NCI-H460 (cell line): ENCODE results near the gene SRRM2. TPM values are rescaled to one million over a fixed set of nuclear protein-coding genes. Genes with fewer than 3 reads are reported as not detected.

ENCODE experiments used
- DNase-seq: peaks from one replicate; pipeline ENCODE4 v3.0.0-alpha.2; 2016; ENCODE audit warnings: low read depth; ENCODE audit errors: extremely low read depth
- total RNA-seq: library from RNA; depleted of rRNA; stranded (reverse); fragments of >200 nt; shearing (Covaris generic); gene quantifications from 2 replicates; pipeline ENCODE4 v1.2.3, GENCODE V29; 2014

The SRRM2 gene
- total RNA-seq, 1 experiment from 2014 or later = 63.3 TPM

GRCh38 chr16:2737895-2738418, 14.5 kb upstream of the SRRM2 start:
- DNase-seq = no peak

- DNase-seq = no peak
Measured at GRCh38 chr16:2738615-2739014, 13.8 kb upstream of the SRRM2 start.

GRCh38 chr16:2739625-2740430, 12.6 kb upstream of the SRRM2 start:
- DNase-seq = no peak

- no peak for DNase-seq
Measured at GRCh38 chr16:2740476-2740875, 12.0 kb upstream of the SRRM2 start.

GRCh38 chr16:2741168-2741567, 11.3 kb upstream of the SRRM2 start:
- no peak for DNase-seq

- DNase-seq = no peak
Measured at GRCh38 chr16:2742323-2743006, 10.0 kb upstream of the SRRM2 start.

- no peak for DNase-seq
Measured at GRCh38 chr16:2743007-2743810, 9.2 kb upstream of the SRRM2 start.

- no peak for DNase-seq
Measured at GRCh38 chr16:2744711-2745110, 7.7 kb upstream of the SRRM2 start.

- no peak for DNase-seq
Measured at GRCh38 chr16:2745116-2745890, 7.1 kb upstream of the SRRM2 start.

GRCh38 chr16:2745961-2746360, 6.5 kb upstream of the SRRM2 start:
- no peak for DNase-seq

- no peak for DNase-seq
Measured at GRCh38 chr16:2748757-2749455, 3.5 kb upstream of the SRRM2 start.

GRCh38 chr16:2749476-2749875, 3.0 kb upstream of the SRRM2 start:
- DNase-seq = no peak

- DNase-seq = no peak
Measured at GRCh38 chr16:2749936-2750335, 2.5 kb upstream of the SRRM2 start.

- no peak for DNase-seq
Measured at GRCh38 chr16:2751577-2752034, 832 bp upstream of the SRRM2 start.

- DNase-seq = peak; percentile 73
Measured at GRCh38 chr16:2752850-2753732, 653 bp downstream of the SRRM2 start.

GRCh38 chr16:2753733-2754020, 1.2 kb downstream of the SRRM2 start:
- no peak for DNase-seq

GRCh38 chr16:2755158-2755557, 2.7 kb downstream of the SRRM2 start:
- no peak for DNase-seq

- no peak for DNase-seq
Measured at GRCh38 chr16:2756288-2757015, 4.0 kb downstream of the SRRM2 start.
